GM19099 (cell line): Measurements from ENCODE around the gene KCTD1.

Source experiments
- POLR2A ChIP-seq: IDR thresholded peaks from 3 replicates; pipeline ENCODE4 v1.6.1; 2011; ENCODE audit warnings: low read depth; ENCODE audit not compliant: insufficient read length; ENCODE audit errors: extremely low read depth

KCTD1 gene

GRCh38 chr18:26422472-26423162 lies 125.7 kb downstream of the KCTD1 start:
- no peak for TF ChIP-seq POLR2A

GRCh38 chr18:26421931-26422330 lies 126.4 kb downstream of the KCTD1 start:
- no peak for TF ChIP-seq POLR2A

GRCh38 chr18:26421503-26421902 lies 126.8 kb downstream of the KCTD1 start:
- TF ChIP-seq POLR2A, result no peak

GRCh38 chr18:26419746-26420145 lies 128.6 kb downstream of the KCTD1 start:
- no peak for TF ChIP-seq POLR2A

GRCh38 chr18:26418225-26418624 lies 130.1 kb downstream of the KCTD1 start:
- TF ChIP-seq POLR2A, result no peak

DNA sequence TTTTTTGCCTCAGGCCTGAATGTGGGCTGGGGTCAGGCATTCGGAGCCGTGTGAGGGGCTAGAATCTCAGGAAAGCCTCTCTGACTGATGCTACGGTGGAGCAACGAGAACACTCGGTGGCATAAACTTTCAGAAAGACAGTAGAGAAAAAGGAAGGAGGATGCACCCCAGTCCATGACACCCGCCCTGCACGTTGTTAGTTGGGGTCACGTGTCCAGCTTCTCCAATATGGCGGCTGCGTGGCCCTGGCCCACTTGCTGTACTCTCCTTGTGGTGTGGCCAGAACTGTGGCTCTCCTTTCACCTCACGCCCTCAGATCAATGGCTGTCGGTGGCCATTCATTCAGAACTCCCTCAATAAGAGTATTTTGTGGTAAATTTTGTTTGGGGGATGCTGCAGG lies 131.2 kb downstream of the KCTD1 start:
- TF ChIP-seq POLR2A, result no peak

DNA sequence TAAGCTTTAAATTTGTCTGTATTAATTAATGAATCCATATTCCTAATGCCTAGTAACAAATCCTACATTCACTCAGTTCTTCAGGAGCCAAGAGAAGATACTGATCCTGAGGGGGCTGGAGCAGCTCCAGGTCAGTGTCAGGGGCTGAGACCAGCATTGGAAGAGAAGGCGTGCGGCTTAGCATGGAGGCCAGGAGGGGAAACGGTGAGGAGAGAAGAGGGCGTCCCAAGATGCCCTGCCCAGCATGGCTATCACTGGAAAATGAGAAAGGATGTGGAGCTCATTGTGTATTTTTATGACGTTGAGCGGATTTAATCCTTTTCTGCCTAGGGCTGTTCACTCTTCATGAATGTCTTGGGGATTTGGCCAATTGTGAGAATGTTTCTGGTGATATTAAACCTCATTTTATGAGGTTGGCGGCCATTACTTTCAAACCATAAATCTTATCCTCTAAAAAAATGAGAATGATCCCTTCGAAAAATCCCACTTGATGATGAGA lies 131.7 kb downstream of the KCTD1 start:
- no peak for TF ChIP-seq POLR2A

GRCh38 chr18:26415631-26416030 lies 132.7 kb downstream of the KCTD1 start:
- no peak for TF ChIP-seq POLR2A

- TF ChIP-seq POLR2A, result no peak
Measured at GRCh38 chr18:26414901-26415440, 133.4 kb downstream of the KCTD1 start.

- TF ChIP-seq POLR2A, result no peak
Measured at GRCh38 chr18:26409091-26409490, 139.3 kb downstream of the KCTD1 start.

DNA sequence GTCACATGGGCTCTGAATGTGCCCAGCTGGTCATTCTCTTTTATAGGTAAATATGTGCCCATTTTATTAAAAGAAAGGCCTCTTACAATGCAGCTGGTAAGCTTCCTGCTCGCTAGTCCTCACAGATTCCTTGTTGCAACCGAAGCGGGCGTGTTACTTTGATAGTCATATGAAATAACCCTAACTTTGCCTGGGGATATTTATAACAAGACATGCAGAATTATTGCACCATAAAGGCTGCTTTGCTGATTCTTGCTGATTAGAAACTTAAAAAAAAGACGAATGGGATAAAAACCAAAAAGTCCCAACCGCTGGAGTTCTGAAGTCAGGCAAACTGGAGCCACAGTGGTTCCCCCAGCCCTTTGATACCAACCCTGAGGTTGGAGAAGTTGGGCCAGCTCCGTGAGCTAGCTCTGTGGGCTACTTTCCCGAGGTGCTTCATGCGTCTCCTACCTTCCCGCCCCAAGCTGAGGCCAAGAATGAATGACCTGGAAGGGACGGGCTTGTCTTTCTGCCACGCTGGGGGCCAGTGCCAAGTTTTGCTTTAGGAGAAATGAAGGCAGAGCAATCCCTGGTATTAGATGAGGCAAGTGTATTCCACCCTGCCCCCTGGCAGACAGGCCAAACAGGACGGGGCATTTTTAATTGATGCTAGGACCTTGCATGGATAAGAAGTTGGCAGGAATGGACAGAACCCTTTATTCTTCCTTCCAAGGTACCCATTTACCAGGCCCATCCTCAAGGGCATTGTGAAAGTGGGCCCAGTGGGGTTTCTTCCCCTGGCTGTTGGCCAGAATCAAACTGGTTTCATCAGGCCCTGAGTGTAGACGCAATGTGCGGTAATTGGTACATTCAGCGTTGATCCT lies 140.4 kb downstream of the KCTD1 start:
- no peak for TF ChIP-seq POLR2A

DNA sequence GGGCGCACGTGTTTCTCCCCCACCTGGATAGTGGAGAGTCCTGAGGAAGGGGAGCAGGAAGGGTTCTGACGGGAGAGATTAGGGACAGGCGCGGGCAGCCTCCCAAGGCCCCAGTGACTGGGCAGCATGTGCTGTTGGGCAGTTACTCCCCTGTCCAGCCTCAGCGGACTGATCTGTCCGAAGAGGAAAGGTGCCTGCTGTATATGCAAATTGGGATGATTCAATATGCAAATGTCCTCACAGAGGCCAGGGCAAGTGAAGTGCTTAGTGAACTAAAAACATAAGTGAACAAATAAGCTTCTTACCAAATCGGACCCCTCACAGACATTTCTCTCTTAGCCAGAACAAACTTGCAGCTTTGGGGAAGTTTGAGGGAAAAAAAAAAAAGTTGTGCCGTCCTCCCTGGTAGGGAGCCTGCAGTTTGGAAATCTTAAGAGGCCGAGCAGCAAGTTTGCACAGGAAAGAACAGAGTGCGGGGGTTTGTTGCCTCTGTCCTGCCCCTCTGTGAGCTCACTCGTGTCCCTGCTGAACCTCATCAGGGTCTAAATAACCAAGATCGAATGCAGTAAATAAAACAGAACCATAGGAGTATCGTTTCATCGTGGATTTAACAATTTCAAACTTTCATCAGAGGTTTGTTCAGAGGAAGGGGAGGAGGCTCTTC lies 141.4 kb downstream of the KCTD1 start:
- TF ChIP-seq POLR2A, result no peak

DNA sequence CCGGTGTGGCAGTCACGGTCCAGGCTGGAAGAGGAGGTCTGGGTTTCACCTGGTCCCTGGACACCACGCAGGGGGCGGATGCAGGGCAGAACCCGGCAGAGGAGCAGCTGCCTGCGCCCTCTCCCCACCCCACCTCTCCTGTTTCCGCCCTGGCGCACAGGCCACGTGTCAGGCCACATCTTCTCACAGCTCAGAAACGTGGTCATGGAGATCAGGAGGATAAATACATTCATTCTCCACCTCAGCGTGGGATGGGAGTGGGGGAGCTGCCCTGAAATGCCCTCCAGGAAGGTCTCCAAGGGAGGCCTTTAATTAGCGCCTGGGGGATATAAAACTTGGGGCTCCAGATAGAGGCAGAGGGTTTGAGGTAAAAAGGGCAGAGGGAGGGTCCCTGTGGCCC lies 142.0 kb downstream of the KCTD1 start:
- no peak for TF ChIP-seq POLR2A

DNA sequence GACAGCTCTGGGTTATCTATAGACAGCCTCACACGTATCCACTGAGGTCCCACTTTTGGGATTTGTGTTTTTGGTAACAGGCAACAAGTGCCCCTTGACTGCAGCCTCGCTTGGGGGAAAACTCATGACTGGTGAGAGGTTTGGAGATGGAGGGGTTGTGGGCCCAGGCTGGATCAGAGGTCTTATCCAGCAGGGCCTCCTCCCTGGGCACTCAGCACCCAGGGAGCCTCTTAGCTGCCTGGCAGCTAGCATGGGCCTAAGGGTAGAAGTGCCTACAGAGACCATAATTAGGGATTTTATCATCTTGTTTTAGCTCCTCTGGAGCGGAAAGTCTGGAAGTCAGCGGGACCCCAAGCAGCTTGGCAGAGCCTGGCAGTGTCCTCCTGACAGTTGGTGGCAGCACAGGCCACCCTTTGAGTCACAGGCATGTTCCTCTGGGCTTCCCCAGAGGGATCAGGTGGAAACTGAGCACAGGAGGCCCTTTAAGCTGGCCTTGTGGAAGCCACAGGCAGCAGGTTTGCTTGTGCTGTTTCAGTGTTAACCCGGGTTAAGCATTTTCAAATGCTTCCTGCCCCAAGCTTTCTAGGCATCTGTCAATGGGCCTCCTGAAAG lies 143.1 kb downstream of the KCTD1 start:
- TF ChIP-seq POLR2A, result no peak
